ENCODE data around the gene FNDC10.
"Not testable (repeated sequence)": the region's sequence is repeated elsewhere in the genome, so short reads cannot be mapped to it uniquely, and the experiment has no call there.

DNA sequence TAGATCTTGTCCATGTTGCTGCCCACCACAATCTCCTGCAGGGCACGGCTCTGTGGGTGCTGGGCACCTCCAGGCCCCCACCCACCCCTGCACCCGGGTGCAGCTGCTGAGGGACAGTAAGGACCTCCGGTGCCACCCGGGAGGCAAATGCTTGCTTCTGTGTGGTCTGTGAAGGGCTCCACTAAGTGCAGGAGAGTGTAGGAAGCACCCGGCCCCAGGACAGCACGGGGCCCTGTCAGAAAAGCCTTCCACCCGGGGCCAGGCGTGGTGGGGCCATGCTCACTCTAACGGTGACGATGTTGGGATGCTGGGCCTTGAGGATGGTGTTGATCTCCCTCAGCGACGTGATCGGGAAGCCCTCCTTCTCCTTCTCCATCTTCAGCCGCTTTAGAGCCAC, 37.5 kb upstream of the FNDC10 start:
- TF ChIP-seq CTCF (IDR thresholded peaks at IDR 0.05); POLR2A (IDR thresholded peaks at IDR 0.05); POLR2AphosphoS5 (IDR thresholded peaks at IDR 0.05); EP300 (IDR thresholded peaks at IDR 0.05; ENCODE audit: low read depth): not testable (repeated sequence)
